Measurements from ENCODE around the gene R3HDM2. TPM values are rescaled to one million over a fixed set of nuclear protein-coding genes. Genes with fewer than 3 reads are reported as not detected.

R3HDM2 gene
- total RNA-seq, 1 experiment from 2014 or later, result 34.7 TPM

- no peak for TF ChIP-seq JUN (CRISPR knock-in tag; IDR thresholded peaks at IDR 0.05)
- TF ChIP-seq FOXK1 (CRISPR knock-in tag; IDR thresholded peaks at IDR 0.05), result no peak
- TF ChIP-seq, protein P1, sequence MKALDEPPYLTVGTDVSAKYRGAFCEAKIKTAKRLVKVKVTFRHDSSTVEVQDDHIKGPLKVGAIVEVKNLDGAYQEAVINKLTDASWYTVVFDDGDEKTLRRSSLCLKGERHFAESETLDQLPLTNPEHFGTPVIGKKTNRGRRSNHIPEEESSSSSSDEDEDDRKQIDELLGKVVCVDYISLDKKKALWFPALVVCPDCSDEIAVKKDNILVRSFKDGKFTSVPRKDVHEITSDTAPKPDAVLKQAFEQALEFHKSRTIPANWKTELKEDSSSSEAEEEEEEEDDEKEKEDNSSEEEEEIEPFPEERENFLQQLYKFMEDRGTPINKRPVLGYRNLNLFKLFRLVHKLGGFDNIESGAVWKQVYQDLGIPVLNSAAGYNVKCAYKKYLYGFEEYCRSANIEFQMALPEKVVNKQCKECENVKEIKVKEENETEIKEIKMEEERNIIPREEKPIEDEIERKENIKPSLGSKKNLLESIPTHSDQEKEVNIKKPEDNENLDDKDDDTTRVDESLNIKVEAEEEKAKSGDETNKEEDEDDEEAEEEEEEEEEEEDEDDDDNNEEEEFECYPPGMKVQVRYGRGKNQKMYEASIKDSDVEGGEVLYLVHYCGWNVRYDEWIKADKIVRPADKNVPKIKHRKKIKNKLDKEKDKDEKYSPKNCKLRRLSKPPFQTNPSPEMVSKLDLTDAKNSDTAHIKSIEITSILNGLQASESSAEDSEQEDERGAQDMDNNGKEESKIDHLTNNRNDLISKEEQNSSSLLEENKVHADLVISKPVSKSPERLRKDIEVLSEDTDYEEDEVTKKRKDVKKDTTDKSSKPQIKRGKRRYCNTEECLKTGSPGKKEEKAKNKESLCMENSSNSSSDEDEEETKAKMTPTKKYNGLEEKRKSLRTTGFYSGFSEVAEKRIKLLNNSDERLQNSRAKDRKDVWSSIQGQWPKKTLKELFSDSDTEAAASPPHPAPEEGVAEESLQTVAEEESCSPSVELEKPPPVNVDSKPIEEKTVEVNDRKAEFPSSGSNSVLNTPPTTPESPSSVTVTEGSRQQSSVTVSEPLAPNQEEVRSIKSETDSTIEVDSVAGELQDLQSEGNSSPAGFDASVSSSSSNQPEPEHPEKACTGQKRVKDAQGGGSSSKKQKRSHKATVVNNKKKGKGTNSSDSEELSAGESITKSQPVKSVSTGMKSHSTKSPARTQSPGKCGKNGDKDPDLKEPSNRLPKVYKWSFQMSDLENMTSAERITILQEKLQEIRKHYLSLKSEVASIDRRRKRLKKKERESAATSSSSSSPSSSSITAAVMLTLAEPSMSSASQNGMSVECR (CRISPR knock-in tag; IDR thresholded peaks at IDR 0.05; ENCODE audit: borderline replicate concordance), result no peak
- TF ChIP-seq SMAD3 (CRISPR knock-in tag; IDR thresholded peaks at IDR 0.05; ENCODE audit: borderline replicate concordance), result no peak
- TF ChIP-seq NFYB (CRISPR knock-in tag; conservative IDR thresholded peaks at IDR 0.05; ENCODE audit: low read depth), result no peak
- no peak for TF ChIP-seq ZNF219 (CRISPR knock-in tag; IDR thresholded peaks at IDR 0.05; ENCODE audit: borderline replicate concordance)
- no peak for TF ChIP-seq ATF3 (CRISPR knock-in tag; conservative IDR thresholded peaks at IDR 0.05)
- TF ChIP-seq ZBTB21 (CRISPR knock-in tag; IDR thresholded peaks at IDR 0.05; ENCODE audit: borderline replicate concordance), result no peak
- TF ChIP-seq, protein P2, sequence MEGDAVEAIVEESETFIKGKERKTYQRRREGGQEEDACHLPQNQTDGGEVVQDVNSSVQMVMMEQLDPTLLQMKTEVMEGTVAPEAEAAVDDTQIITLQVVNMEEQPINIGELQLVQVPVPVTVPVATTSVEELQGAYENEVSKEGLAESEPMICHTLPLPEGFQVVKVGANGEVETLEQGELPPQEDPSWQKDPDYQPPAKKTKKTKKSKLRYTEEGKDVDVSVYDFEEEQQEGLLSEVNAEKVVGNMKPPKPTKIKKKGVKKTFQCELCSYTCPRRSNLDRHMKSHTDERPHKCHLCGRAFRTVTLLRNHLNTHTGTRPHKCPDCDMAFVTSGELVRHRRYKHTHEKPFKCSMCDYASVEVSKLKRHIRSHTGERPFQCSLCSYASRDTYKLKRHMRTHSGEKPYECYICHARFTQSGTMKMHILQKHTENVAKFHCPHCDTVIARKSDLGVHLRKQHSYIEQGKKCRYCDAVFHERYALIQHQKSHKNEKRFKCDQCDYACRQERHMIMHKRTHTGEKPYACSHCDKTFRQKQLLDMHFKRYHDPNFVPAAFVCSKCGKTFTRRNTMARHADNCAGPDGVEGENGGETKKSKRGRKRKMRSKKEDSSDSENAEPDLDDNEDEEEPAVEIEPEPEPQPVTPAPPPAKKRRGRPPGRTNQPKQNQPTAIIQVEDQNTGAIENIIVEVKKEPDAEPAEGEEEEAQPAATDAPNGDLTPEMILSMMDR (IDR thresholded peaks at IDR 0.05), result no peak
- TF ChIP-seq ZNF396 (CRISPR knock-in tag; IDR thresholded peaks at IDR 0.05; ENCODE audit: borderline replicate concordance), result no peak
- TF ChIP-seq ESRRA (CRISPR knock-in tag; IDR thresholded peaks at IDR 0.05; ENCODE audit: borderline replicate concordance), result no peak
- TF ChIP-seq NR3C1 (CRISPR knock-in tag; conservative IDR thresholded peaks at IDR 0.05; ENCODE audit: low read depth), result no peak
- TF ChIP-seq, protein P3, sequence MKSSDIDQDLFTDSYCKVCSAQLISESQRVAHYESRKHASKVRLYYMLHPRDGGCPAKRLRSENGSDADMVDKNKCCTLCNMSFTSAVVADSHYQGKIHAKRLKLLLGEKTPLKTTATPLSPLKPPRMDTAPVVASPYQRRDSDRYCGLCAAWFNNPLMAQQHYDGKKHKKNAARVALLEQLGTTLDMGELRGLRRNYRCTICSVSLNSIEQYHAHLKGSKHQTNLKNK (CRISPR knock-in tag; IDR thresholded peaks at IDR 0.05), result no peak
- TF ChIP-seq TCF7 (CRISPR knock-in tag; IDR thresholded peaks at IDR 0.05; ENCODE audit: low read depth), result no peak
- TF ChIP-seq FOXP4 (CRISPR knock-in tag; IDR thresholded peaks at IDR 0.05), result no peak
- no peak for TF ChIP-seq SOX15 (CRISPR knock-in tag; IDR thresholded peaks at IDR 0.05)
- no peak for TF ChIP-seq ZNF512 (CRISPR knock-in tag; IDR thresholded peaks at IDR 0.05; ENCODE audit: borderline replicate concordance)
- TF ChIP-seq, protein P4, sequence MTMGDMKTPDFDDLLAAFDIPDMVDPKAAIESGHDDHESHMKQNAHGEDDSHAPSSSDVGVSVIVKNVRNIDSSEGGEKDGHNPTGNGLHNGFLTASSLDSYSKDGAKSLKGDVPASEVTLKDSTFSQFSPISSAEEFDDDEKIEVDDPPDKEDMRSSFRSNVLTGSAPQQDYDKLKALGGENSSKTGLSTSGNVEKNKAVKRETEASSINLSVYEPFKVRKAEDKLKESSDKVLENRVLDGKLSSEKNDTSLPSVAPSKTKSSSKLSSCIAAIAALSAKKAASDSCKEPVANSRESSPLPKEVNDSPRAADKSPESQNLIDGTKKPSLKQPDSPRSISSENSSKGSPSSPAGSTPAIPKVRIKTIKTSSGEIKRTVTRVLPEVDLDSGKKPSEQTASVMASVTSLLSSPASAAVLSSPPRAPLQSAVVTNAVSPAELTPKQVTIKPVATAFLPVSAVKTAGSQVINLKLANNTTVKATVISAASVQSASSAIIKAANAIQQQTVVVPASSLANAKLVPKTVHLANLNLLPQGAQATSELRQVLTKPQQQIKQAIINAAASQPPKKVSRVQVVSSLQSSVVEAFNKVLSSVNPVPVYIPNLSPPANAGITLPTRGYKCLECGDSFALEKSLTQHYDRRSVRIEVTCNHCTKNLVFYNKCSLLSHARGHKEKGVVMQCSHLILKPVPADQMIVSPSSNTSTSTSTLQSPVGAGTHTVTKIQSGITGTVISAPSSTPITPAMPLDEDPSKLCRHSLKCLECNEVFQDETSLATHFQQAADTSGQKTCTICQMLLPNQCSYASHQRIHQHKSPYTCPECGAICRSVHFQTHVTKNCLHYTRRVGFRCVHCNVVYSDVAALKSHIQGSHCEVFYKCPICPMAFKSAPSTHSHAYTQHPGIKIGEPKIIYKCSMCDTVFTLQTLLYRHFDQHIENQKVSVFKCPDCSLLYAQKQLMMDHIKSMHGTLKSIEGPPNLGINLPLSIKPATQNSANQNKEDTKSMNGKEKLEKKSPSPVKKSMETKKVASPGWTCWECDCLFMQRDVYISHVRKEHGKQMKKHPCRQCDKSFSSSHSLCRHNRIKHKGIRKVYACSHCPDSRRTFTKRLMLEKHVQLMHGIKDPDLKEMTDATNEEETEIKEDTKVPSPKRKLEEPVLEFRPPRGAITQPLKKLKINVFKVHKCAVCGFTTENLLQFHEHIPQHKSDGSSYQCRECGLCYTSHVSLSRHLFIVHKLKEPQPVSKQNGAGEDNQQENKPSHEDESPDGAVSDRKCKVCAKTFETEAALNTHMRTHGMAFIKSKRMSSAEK (CRISPR knock-in tag; IDR thresholded peaks at IDR 0.05; ENCODE audit: borderline replicate concordance), result no peak
- ChIA-PET CTCF (no interaction called here), POLR2A (no interaction called here)
- DNase-seq (ENCODE audit: low spot score), result no peak
- no peaks in the 10 kb centered on the region for H3K9me3 Mint-ChIP-seq
- no peak for ATAC-seq
- peaks cover 54% of the 10 kb centered on the region for H3K36me3 Mint-ChIP-seq
- no peaks in the 10 kb centered on the region for H3K27me3 Mint-ChIP-seq (ENCODE audit: low read depth)
- H3K4me1 Mint-ChIP-seq, result no peaks in the 10 kb centered on the region
- H3K4me3 Mint-ChIP-seq, result no peak overlapping the region
- no peak overlapping the region for H3K27ac Mint-ChIP-seq
Observed at GRCh38 chr12:57203791-57204190, 227.1 kb downstream of the R3HDM2 start.

Measured in WTC11 (cell line).